Activated effector memory CD4-positive, alpha-beta T cell treated with Interleukin-2 at 50 U/mL for 16 hours (primary cell): ENCODE results near the gene OTUD6A.
"Not testable (repeated sequence)": the region's sequence is repeated elsewhere in the genome, so short reads cannot be mapped to it uniquely, and the experiment has no call there.

Experiments used
- DNase-seq: peaks from one replicate; pipeline ENCODE4 v3.0.0-alpha.2; 2020

Gene OTUD6A

DNA sequence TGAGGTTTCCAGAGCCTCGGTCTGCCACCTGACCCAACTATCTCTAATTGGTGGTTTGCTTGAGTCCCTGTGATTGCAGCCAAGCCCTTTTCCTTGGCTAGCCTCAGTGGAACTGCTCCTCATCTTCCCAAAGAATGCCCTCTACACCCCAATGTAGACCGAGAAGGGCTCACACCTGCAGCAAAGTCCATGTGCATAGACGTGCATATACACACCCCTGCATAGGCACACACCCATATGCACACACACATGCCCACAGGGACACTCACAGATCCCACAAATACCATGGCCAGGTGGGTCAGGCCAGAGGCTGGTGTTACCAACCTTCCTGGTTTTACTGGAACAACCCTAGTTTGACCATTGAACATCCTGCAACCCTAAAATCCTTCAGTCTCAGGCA lies 12.9 kb upstream of the OTUD6A start:
- DNase-seq = no peak

DNA sequence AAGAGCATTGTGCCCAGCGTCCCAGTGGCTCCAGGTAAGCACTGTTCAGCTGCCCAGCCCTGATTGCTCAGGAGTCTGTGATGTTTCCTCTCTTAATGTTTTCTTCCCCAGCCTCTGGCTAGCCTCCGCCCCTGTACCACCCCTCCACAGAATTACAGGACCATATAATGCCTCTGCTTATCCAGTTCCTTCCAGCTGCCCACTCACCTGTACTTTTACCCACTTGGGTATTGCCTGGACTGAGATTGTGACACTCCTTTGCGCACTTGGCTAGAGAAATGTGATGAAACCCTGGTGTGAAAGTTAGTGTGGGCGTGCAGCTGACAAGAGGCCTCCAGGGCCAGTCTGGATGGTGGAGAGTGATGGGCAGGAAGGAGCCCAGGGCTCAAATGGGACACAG lies 12.3 kb upstream of the OTUD6A start, which contains the start of gene AWAT2:
AWAT2 (minus strand) TSS at position 14 of the 400 bp plus-strand sequence; CDS start at position 8, 6 bp downstream.
- DNase-seq = no peak

DNA sequence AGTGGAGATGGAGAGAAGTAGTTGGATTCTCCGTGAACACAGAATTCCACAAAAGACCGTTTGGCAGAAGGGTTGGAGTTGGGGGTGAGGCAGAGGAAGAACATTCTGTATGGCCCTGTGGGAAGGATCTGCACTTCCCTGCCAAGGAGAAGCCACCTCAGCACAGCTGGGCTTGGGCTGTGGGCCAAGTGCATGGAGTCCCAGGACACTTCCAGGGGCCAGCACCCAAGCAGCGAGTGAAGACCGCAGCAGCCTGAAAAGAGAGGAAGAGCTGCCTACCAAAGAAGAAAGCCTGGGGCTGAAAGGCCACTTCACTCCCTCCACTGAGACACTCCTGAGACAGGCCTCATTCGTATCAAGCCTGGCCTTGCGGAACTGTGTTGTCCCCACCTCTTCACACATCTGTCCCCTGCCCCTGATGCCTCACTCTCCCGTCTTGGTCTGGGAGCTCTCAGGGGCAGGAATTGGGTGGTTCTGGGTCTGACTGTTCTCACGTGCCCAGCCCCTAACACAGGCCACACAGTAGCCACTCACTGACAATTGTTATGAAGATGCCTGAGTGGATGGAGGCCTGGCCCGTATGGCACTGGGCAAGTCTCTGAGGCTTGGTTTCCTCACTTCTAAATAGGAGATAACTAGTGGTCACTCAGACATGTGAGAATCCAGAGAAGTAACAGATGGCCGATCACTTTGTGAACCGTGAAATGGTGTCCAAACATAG lies 9.2 kb upstream of the OTUD6A start:
- DNase-seq = no peak

DNA sequence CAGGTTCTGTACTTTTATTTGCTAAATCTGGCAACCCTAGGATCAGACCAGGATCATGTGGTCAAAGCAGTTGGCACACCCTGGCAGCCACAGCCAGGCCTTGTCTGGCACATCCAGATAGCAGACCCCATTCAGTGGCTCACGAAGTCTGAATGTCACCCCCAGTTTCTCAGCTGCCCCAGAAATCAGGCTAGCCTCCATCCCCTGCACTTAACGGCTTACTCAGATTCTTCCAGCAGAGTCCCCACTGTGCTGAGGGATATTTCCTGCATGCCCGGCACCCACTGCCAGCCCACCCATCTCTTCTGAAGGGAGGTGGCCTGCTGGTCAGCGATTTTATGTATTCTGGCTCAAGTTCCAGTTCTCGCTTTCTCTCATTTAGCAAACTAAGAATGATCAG lies 7.9 kb upstream of the OTUD6A start:
- DNase-seq = no peak

DNA sequence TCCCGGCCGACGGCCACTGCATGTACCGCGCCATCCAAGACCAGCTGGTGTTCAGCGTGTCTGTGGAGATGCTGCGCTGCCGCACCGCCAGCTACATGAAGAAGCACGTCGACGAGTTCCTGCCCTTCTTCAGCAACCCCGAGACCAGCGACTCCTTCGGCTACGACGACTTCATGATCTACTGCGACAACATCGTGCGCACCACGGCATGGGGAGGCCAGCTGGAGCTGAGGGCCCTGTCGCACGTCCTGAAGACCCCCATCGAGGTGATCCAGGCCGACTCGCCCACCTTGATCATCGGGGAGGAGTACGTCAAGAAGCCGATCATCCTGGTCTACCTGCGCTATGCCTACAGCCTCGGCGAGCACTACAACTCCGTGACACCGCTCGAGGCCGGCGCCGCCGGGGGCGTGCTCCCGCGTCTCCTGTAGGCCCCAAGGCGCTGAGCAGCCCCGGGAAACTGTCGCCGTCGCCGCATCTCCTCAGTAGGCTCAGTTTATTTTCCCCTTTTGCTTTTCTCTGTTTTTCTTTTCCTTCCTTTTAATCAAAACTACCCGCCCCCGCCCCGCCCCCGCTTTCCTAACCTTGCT lies 799 bp downstream of the OTUD6A start:
- no peak for DNase-seq

DNA sequence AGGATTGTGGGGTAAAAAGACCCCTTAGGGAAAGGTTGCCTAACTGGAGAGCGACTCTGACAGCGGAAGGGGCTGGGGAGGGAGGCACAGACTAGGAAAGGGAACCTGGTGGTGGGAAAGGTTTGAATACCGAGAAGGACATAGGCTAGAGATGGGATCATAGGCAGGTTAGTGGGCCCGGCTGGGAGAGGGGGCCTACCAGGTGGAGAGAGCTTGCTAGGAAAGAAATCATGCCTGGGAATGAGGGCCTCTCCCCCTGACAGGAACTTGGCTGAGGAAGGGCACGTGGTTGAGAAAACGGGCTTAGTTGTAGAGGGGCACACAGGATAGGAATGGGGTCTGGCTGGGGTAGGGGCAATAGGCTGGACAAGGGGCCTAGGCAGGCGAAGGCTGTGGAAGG lies 4.4 kb downstream of the OTUD6A start:
- no peak for DNase-seq

DNA sequence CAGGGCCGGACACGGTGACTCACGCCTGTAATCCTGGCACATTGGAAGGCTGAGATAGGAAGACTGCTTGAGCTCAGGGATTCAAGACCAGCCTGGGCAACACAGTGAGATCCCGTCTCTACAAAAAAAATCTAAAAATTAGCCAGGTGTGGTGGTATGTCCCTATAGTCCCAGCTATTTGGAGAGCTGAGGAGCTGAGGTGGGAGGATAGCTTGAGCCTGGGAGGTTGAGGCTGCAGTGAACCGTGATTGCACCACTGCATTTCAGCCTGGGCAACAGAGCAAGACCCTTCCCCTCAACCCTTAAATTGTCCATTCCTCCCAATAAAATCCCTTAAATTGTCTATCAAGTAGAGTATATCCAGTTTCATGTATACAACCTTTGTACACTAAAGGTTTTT lies 17.0 kb downstream of the OTUD6A start:
- no peak for DNase-seq

DNA sequence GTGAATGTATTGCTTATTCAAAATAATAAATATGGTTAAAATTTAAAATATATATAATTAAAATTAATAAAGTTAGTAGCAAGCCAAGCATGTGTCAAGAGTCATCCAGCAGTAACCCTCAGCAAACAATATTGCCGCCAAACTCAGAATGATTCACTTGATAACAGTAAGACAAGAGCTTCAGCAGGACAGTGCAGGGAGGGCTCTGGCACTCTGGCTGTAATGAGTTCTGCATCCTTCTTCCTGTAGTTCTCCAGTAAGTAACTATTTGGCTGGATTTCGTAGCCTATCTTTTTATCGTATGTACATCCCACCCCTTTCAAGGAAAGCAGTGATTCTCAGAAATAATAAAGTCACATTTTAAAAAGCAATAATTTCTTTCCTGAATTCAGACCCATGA lies 17.6 kb downstream of the OTUD6A start:
- no peak for DNase-seq

DNA sequence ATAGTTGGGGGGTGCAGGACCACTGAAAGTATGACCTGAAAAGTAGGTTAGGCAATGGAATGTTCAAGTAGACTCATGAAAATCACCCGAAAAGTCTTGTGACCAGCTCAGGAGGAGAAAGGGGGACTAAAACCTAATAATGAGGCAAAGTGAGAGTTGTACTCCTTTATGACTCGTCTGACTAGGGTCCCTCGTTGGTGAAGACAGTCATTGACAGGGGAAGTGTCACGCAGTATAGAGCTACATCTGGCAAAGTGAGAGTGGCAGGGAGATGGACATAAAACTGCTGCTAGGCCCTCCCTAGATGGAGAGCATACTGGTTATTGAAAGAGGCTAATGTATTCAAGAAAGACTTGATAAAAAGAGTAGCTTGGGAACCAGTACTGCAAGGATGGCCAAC lies 20.5 kb downstream of the OTUD6A start:
- DNase-seq = no peak

DNA sequence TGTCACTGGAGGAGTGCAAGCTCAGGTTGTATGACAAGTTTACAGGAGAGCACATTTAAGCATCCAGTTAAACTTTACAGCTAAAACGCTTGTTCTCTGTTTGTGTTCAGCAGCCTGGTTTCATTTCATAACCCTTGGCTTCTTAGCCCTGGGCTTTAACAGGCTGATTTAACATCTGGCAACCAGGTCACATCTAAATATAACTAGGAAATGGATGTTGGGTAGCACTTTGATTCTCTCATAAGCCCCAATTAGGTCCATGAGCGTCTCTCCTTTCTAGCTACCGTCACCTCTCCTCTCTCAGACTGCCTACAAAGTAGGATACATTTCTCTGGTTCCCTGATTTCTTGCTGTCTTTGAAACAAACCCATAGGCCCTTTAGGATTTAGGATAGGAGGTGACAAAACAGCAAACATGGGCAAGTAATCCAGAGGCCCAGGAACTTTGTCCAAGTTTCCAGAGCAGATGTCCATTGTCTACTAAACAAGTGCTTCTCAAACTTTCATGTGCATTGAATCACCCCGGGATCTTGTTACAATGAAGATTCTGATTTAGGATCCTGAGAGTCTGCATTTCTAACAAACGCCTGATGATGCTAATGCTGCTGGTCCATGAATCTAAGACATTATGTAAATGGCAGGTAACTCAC lies 22.5 kb downstream of the OTUD6A start:
- DNase-seq = no peak

DNA sequence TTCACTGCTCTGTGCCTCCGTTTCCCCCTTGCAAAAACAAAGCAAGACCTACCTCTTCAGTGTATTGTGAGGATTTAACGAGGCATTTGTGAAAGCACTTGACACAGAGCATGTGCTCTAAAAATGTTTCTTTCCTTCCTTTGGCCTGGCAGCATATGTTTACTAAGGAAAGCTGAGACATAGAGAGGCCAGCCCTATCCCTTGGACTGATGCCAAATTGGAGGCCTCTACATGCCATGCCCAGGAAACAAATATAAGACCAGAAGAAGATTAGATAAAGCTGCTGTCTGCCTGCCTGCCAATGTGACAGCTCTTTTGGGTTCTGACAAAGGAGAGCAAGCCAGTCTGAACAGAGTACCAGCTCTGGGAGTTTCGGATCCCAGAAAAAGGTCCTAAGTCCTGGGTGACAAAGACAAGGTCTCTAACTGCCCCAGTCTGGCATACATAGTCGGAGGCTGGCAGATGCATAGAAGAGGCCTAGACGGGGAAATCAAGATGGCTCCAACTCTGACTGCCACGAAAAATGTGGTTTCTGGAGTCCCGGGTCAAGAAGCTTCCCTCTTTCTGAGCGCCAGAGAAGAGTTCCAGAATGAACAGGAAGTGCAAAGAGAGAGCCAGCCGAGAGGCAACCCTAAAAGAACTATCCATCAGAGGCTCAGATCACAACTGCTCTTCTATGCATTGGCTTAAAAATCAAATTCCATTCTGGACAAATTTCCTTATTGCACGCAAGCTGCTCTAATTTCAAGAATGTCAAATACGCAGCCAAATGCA lies 25.8 kb downstream of the OTUD6A start:
- no peak for DNase-seq

DNA sequence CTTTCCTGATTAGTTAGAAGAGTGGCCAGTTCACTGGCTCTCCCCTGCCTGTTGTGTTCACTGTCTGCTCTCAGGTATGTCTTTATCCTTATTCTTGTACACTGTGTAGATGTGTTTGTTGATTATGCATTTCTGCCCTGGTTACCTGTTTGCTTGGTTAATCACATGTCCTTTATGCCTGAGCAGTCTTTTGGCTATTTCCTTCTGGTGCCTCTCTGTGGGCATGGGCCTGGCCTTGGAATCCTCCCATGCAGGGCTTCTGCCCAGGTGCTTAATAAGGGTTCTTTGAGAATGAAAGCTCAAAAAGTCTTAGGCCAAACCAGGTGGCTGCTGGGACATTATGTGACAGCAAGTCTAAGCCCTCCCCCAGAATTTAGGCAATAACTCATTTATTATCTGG lies 26.5 kb downstream of the OTUD6A start:
- no peak for DNase-seq

DNA sequence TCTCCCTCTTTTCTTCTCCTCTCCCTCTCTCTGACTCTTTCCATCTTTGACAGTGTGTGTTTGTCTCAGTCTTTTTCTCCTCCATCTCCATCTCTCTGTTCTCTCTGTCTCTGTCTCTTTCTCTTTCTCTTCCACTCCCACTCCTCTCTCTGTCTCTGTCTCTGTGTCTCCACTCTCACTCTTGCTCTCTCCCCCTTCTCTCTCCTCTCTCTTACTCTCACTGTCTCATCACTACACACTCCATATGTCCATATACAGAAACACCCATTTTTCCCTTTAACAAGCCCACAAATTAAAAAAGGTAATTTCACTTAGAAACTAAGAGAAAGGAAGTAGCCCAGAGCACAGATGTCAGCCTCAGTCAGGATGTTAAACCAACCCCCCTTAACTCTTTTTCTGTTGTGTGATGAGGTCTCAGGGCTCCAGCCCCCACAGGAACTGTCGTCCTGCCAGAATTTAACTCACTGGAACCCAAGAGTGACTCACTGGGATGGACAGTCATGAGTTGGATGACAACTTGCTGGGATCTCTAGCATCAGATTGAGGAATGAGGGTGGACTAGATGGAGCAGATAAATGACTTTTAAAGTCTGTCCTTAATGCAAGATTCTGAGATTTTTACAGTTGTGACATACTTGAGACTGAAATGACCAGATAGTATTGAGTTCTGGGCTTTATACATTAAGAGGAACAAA lies 27.5 kb downstream of the OTUD6A start:
- DNase-seq = no peak

DNA sequence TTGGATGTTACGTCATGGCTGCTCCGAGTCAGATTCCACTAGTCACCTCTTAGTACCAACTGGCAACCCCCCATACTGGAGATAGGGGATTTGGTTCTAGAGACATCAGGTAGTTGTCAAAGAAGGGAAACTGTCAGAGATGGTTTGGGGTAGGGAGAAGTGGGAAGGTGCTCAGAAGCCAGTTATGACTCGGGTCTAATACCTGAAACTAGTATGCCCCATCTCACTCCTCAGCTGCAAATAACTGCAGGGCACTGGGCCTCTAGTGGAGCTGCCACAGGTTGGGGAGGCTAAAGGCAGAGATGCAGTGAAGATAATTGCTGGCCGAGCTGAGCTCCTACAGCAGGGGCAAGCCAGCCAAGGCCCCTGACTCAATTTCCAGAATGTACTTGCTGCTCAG lies 30.0 kb downstream of the OTUD6A start:
- no peak for DNase-seq

DNA sequence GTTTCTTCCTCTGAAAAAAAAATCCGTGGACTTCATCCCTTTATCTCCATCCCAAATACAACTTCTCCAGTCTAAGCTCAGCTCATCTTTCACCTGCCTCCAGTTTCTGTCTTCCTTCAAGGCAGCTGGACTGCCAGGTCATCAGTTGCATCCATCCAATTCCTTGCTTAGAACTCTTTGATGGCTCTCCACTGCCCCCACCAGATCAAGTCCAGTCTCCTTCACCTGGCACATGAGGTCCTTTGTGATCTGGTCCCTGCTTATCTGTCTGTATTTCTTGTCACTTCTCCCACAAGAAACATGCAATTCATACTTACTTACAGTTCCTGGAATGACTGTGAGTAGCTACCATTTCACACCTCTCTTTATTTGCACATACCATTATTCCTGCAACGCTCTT lies 33.8 kb downstream of the OTUD6A start:
- no peak for DNase-seq

DNA sequence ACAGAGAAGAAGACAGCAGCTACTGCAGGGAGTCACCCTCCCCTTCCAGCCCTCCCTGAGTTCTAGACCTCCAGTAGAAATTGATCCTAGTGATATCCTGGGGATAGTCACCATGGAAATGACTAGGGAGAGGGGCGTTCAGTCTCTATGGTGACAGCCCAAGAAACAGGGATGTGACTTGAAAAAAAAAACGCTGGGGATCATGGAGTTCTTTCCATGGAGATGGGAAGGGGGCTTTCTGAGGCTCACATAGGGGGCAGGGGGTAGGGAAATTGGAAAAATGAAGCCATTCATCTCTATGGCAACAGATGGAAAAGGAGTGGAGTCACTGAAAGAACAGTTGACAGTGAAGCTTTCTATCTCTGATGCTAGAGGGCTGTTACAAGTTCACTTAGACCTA lies 43.0 kb downstream of the OTUD6A start:
- DNase-seq = no peak

DNA sequence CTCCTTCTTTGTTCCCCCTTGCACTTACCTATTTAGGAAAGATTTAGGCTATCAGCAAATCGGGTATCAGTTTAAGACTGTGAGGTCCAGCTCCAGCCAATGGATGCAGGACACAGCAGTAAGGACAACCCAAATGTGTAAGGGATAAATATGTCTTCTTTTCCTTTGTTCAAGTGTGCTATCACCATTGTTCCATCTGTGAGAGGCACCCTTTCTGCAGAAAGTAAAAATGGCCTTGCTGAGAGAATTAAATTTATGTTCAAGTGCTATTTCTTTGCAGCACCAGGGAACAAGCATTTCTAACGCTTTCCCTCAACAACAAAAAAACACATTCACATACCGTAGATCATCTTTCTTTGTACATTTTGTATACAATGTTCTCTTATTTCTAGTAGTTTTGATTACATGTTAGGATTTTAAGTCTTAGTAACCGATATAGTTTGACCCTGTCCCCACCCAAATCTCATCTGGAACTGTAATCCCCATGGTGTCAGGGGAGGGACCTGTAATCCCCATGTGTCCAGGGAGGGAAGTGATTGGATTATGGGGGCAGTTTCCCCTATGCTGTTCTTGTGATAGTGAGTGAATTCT lies 49.3 kb downstream of the OTUD6A start:
- not testable (repeated sequence) for DNase-seq
